ENCODE measurements around the gene FBXL13. TPM values are rescaled to one million over a fixed set of nuclear protein-coding genes. Genes with fewer than 3 reads are reported as not detected.

FBXL13 gene
- total and polyA plus RNA-seq, 2 experiments from 2014 or later: 1.2 to 2.5 TPM

DNA sequence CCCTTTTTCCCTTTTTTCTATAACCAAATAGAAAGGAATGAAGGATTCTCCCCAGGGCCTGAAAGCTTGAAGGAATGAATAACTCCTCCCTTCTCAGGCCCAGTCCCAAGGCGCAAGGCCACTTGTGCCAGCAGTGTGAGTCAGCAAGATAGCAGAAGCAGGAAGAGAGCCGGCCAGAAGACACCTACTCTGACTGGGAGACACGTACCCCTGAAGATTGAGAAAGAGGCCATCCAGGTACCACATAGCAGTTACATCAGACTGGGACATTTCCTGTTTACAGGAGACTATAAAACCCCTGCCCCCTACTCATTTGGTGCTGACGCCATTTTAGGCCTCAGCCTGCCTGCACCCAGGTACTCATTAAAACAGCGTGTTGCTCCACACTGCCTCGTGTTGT, 96.3 kb downstream of the FBXL13 start:
- Histone ChIP-seq H3K27me3 (ENCODE audit: insufficient read depth) (no peaks in the 10 kb centered on the region), H3K36me3 (ENCODE audit: insufficient read depth) (no peaks in the 10 kb centered on the region), H3K4me3 (no peak overlapping the region), H4K20me1 (replicated peaks; ENCODE audit: insufficient read depth) (no peaks in the 10 kb centered on the region), H3K4me2 (no peak overlapping the region), H3K9me2 (ENCODE audit: insufficient read depth) (no peaks in the 10 kb centered on the region), H3F3A (replicated peaks; ENCODE audit: low read depth) (no peaks in the 10 kb centered on the region), H3K79me2 (replicated peaks; ENCODE audit: insufficient read depth) (no peaks in the 10 kb centered on the region), H3K4me1 (ENCODE audit: insufficient read depth) (no peaks in the 10 kb centered on the region), H2AFZ (peak overlapping the region; percentile 83; the same call in 1 of the 2 replicates), H3K27ac (ENCODE audit: low read depth) (no peak overlapping the region)
- no peak for ATAC-seq
- Mint-ChIP-seq H3K27me3 (ENCODE audit: insufficient read depth, low read depth, poor library complexity) (no peaks in the 10 kb centered on the region), H3K9me3 (no peaks in the 10 kb centered on the region; the same call in 2 of the 3 replicates), H3K27ac (peak overlapping the region; percentile 87), H3K4me3 (no peak overlapping the region), H3K4me1 (peaks cover 14% of the 10 kb centered on the region; the same call in 2 of the 3 replicates), H3K36me3 (ENCODE audit: low read depth) (no peaks in the 10 kb centered on the region)
- TF ChIP-seq NANOG (IDR thresholded peaks at IDR 0.05; ENCODE audit: borderline replicate concordance) (no peak), EZH2 (IDR thresholded peaks at IDR 0.05; ENCODE audit: low read depth, unreplicated experiment) (no peak), POLR2AphosphoS5 (IDR thresholded peaks at IDR 0.05; ENCODE audit: low read depth) (no peak), STAT1 (IDR thresholded peaks at IDR 0.05; ENCODE audit: unreplicated experiment) (no peak), ZNF331 (CRISPR knock-in tag; IDR thresholded peaks at IDR 0.05; ENCODE audit: low read depth) (no peak), JUNB (IDR thresholded peaks at IDR 0.05; ENCODE audit: unreplicated experiment) (no peak), EZH2phosphoT487 (IDR thresholded peaks at IDR 0.05; ENCODE audit: unreplicated experiment) (no peak), CREB1 (CRISPR knock-in tag; IDR thresholded peaks at IDR 0.05; ENCODE audit: low read depth) (no peak), ZNF114 (CRISPR knock-in tag; IDR thresholded peaks at IDR 0.05) (no peak)
- TF ChIP-seq, protein P1, sequence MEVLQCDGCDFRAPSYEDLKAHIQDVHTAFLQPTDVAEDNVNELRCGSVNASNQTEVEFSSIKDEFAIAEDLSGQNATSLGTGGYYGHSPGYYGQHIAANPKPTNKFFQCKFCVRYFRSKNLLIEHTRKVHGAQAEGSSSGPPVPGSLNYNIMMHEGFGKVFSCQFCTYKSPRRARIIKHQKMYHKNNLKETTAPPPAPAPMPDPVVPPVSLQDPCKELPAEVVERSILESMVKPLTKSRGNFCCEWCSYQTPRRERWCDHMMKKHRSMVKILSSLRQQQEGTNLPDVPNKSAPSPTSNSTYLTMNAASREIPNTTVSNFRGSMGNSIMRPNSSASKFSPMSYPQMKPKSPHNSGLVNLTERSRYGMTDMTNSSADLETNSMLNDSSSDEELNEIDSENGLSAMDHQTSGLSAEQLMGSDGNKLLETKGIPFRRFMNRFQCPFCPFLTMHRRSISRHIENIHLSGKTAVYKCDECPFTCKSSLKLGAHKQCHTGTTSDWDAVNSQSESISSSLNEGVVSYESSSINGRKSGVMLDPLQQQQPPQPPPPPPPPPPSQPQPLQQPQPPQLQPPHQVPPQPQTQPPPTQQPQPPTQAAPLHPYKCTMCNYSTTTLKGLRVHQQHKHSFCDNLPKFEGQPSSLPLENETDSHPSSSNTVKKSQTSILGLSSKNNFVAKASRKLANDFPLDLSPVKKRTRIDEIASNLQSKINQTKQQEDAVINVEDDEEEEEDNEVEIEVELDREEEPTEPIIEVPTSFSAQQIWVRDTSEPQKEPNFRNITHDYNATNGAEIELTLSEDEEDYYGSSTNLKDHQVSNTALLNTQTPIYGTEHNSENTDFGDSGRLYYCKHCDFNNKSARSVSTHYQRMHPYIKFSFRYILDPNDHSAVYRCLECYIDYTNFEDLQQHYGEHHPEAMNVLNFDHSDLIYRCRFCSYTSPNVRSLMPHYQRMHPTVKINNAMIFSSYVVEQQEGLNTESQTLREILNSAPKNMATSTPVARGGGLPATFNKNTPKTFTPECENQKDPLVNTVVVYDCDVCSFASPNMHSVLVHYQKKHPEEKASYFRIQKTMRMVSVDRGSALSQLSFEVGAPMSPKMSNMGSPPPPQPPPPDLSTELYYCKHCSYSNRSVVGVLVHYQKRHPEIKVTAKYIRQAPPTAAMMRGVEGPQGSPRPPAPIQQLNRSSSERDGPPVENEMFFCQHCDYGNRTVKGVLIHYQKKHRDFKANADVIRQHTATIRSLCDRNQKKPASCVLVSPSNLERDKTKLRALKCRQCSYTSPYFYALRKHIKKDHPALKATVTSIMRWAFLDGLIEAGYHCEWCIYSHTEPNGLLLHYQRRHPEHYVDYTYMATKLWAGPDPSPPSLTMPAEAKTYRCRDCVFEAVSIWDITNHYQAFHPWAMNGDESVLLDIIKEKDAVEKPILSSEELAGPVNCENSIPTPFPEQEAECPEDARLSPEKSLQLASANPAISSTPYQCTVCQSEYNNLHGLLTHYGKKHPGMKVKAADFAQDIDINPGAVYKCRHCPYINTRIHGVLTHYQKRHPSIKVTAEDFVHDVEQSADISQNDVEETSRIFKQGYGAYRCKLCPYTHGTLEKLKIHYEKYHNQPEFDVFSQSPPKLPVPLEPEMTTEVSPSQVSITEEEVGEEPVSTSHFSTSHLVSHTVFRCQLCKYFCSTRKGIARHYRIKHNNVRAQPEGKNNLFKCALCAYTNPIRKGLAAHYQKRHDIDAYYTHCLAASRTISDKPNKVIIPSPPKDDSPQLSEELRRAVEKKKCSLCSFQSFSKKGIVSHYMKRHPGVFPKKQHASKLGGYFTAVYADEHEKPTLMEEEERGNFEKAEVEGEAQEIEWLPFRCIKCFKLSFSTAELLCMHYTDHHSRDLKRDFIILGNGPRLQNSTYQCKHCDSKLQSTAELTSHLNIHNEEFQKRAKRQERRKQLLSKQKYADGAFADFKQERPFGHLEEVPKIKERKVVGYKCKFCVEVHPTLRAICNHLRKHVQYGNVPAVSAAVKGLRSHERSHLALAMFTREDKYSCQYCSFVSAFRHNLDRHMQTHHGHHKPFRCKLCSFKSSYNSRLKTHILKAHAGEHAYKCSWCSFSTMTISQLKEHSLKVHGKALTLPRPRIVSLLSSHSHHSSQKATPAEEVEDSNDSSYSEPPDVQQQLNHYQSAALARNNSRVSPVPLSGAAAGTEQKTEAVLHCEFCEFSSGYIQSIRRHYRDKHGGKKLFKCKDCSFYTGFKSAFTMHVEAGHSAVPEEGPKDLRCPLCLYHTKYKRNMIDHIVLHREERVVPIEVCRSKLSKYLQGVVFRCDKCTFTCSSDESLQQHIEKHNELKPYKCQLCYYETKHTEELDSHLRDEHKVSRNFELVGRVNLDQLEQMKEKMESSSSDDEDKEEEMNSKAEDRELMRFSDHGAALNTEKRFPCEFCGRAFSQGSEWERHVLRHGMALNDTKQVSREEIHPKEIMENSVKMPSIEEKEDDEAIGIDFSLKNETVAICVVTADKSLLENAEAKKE (CRISPR knock-in tag; IDR thresholded peaks at IDR 0.05): no peak
- TF ChIP-seq, protein P2, sequence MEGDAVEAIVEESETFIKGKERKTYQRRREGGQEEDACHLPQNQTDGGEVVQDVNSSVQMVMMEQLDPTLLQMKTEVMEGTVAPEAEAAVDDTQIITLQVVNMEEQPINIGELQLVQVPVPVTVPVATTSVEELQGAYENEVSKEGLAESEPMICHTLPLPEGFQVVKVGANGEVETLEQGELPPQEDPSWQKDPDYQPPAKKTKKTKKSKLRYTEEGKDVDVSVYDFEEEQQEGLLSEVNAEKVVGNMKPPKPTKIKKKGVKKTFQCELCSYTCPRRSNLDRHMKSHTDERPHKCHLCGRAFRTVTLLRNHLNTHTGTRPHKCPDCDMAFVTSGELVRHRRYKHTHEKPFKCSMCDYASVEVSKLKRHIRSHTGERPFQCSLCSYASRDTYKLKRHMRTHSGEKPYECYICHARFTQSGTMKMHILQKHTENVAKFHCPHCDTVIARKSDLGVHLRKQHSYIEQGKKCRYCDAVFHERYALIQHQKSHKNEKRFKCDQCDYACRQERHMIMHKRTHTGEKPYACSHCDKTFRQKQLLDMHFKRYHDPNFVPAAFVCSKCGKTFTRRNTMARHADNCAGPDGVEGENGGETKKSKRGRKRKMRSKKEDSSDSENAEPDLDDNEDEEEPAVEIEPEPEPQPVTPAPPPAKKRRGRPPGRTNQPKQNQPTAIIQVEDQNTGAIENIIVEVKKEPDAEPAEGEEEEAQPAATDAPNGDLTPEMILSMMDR (conservative IDR thresholded peaks at IDR 0.05; ENCODE audit: low read depth in 2 of 2): no peak
- TF ChIP-seq, protein P3, sequence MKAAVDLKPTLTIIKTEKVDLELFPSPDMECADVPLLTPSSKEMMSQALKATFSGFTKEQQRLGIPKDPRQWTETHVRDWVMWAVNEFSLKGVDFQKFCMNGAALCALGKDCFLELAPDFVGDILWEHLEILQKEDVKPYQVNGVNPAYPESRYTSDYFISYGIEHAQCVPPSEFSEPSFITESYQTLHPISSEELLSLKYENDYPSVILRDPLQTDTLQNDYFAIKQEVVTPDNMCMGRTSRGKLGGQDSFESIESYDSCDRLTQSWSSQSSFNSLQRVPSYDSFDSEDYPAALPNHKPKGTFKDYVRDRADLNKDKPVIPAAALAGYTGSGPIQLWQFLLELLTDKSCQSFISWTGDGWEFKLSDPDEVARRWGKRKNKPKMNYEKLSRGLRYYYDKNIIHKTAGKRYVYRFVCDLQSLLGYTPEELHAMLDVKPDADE (IDR thresholded peaks at IDR 0.05): no peak
- TF ChIP-seq, protein P4, sequence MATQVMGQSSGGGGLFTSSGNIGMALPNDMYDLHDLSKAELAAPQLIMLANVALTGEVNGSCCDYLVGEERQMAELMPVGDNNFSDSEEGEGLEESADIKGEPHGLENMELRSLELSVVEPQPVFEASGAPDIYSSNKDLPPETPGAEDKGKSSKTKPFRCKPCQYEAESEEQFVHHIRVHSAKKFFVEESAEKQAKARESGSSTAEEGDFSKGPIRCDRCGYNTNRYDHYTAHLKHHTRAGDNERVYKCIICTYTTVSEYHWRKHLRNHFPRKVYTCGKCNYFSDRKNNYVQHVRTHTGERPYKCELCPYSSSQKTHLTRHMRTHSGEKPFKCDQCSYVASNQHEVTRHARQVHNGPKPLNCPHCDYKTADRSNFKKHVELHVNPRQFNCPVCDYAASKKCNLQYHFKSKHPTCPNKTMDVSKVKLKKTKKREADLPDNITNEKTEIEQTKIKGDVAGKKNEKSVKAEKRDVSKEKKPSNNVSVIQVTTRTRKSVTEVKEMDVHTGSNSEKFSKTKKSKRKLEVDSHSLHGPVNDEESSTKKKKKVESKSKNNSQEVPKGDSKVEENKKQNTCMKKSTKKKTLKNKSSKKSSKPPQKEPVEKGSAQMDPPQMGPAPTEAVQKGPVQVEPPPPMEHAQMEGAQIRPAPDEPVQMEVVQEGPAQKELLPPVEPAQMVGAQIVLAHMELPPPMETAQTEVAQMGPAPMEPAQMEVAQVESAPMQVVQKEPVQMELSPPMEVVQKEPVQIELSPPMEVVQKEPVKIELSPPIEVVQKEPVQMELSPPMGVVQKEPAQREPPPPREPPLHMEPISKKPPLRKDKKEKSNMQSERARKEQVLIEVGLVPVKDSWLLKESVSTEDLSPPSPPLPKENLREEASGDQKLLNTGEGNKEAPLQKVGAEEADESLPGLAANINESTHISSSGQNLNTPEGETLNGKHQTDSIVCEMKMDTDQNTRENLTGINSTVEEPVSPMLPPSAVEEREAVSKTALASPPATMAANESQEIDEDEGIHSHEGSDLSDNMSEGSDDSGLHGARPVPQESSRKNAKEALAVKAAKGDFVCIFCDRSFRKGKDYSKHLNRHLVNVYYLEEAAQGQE (IDR thresholded peaks at IDR 0.05; ENCODE audit: unreplicated experiment): no peak
- peak; percentile 17 for DNase-seq (ENCODE audit: low spot score)

All from GM23338 (cell line).